GM19438 (cell line): Measurements from ENCODE around the gene SERTAD2.

ENCODE experiments used
- ATAC-seq: cut with Tn5 transposase; IDR thresholded peaks from one replicate; pipeline ENCODE4 v1.9.1; 2021; ENCODE audit warnings: low read depth; ENCODE audit not compliant: unreplicated experiment

Gene SERTAD2

DNA sequence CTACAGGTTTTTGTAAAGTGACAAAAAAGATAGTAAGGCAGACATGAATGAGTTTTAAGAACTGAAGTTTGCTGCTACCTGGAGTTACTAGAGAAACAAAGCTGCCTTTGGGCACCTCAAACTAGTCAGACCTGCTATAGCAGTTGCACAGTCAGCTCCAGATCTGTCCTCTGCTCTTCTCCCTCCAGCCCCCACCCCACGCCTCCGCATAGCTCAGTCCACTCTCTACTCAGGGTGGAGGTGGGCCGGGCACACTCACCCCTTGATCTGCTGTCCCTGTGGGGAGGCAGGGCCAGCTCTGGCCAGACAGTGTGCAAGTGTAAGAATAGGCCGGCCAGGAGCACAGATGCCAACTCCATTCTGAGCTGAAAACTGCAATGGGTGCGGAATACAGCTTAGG is 4.1 kb downstream of the SERTAD2 start:
- ATAC-seq: no peak

DNA sequence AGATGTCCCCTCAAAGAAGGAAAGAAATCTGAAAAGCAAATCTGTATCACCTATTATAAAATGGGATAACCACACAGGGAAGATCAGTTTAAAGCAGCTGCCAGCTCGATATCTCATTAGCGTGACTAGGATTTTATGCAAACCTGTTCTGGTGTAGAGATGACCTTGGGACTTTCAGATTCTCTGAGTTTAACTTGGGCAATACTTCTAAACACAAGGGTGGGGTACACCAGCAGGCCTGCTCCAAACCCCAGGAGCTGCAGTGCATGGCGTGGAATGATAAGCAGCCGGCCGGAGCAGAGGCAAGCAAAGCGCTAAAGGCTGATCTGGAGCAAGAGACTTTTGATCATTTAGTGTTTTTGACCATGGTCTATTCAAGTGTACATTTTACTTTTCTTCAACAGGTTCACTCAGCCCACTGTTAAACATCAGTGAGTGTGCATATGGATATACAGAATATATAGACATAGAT is 4.7 kb downstream of the SERTAD2 start:
- no peak for ATAC-seq

DNA sequence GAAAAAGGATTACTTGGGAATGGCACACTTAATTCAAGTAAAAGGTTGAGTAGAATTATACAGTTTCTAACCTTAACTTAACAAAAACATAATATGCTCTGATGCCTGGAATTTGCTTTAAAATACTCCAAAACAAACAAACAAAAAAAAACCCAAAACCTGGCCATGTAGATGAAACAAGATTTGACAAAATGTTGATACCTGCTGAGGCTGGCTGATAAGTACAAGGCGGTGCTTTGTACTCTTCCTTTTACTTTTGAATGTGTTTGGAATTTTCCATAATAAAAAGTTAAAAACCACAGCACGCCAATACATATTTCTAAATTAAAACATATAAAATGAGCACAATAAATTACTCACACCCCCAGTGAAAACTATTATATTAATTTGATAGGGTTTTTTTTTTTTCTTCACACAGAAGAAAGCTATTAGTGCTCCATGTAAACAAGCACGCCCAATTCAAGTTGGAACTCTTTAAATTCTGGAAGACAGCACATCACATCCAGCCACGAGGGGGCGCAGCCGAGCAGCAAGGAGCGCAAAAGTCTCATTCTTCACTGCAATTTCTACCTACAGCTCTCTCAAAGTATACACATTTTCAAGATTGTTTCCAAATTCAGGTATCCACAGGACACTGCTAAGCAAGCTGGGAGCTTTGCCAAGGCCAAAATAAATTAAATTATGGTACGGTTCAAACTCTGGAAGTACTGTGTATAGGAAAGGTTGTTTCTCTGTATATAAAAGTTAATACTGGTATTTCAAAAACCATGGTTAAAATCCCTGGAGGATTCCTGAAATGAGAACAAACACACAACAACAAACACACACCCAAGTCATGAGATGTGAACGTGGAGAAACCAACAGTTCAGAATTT is 7.5 kb downstream of the SERTAD2 start:
- ATAC-seq: no peak

DNA sequence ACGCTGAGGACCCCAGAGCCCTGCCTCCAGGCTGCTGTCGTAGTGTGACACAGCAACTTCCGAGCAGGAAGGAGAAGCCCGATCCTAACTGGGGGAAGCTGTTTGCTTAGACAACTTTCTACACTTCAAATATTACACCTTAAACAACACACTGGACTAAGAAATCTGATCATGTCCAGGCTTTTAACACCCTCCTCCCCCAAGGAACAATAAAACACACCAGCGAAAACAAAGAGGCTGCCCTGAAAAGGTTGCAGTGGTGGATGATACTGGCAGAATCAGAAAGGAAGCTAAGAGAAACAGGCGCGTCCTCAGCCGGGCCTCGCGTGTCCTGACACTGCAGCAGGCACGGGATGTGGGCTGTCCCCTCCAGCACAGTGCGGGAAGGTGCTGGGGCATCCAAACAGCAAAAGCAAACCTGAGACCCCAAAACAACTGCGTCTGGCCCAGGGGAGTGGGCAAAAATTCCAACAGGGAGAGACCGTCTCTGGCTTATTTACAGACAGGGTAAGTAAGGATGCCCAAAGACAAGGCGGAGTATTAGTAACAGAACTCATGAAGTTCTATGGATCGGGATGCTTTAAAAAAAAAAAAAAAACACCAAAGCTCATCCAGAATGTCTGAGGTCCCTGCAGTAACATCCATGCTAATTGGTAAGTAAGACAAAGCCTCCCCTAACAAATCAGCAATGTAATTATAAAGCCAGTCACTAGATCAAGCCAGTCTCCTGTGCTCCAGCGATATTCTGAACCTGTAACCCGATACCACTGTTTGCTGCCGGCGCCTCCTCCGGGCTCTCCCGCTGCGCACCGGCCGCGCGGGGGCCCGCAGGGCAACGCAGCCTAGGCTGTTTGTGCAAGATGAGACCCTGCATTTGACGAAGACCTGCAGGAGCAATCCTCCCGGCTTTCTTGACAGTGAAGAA is 9.0 kb downstream of the SERTAD2 start:
- peak; percentile 48 for ATAC-seq

DNA sequence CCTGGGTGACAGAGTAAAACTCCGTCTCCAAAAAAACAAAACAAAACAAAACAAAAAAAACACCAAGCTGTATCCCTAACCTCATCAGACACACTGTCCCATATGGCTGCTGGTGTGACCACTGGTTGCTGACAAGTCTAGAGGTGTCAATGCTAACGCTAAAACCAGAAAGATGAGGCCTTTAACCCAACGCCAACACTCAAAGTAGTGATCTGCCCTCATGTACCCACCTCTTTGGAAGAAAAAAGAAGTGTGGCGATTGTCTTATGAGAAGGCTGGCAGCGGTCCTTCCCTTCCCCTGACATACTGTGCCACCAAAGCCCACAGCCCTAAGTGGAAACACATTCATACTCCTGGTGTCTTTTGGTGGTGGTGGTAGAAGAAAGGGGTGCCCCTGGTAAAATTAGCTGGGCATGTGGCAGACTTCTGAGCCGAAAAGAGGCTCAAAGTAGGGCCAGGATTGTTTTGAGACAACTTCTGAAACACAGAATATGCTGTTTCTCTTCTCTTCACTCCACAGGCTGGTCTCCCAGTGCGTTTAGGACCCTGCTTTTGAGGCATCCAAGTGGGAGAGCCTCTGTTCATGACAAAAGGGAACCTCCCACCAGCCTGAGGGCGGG is 9.8 kb downstream of the SERTAD2 start:
- no peak for ATAC-seq

DNA sequence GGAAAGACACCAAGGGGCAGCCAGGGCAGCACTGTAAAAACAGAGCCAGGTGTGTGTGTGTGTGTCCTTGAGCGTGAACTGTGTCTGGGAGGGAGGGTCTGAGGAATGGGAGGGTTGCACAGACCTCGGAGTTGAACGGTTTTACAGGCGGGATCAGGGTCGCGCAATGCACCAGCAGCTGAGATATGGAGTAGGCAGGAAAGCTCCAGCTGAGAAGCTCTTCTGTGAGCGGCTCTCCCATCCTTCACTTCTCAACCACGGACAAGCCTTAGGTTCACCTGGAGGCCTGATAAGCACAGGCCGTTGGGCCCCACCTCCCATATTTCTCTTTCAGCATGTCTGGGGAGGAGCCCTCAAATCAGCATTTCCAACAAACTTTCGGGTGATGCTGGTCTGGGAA is 12.1 kb downstream of the SERTAD2 start:
- ATAC-seq: no peak

DNA sequence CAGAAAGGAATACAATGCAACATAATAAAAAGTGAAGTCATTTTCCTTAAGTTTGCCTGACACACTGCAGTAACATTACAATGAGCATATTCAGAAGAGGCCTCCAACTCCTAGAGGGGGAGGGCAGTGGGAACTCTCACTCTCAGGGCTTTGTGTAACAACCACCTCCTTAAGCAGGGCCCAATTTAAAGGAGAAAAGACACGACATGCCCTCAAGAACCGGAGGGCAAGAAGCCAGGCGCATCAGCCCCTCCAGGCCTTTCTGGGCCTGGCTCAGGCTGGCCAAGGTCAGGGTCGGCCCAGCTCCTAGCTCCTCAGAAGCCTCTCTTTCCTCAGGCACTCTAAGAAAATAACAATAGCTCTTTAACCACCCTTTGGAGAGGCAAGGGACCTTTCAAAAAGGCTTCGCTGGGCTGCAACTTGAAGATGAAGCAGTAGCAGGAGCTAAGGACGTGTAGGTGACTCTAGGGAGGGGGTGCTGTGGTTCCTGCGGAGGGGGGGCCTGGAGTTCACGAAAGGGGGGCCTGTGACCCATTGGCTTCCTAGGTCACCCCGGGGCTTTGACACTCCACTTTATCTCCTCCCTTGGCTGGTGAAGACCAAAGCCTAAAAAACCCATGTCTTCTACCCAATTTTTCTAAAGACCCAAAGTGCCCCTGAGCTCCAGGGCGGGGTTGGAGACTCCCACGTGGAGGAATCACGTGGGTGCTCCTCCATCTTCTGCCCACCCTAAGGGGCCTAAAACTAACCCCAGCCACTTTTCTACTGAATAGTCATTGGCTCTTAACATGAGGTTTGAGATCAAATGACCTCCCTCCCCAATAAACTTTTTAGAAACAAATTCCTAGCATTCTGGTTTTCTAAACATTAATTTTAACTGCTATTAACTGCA is 13.3 kb downstream of the SERTAD2 start:
- ATAC-seq: no peak

DNA sequence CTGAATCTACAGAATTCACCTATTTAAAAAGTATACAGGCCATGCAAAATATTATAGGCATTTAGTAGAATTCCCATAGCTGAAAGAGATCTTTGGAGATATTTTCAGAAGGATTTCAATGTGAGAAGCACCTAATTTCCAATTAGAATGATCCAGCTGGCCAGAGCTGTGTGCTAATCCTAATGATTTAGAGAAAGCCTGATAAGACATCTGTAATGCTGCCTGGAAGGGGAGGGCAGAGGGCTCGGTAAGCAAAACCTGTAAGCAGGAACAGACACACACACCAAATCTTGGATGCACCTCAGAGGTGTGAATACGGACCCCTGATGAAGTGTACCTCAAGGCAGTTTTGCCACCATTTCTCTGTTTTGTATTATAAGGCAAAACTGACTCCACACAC is 14.0 kb downstream of the SERTAD2 start:
- no peak for ATAC-seq

DNA sequence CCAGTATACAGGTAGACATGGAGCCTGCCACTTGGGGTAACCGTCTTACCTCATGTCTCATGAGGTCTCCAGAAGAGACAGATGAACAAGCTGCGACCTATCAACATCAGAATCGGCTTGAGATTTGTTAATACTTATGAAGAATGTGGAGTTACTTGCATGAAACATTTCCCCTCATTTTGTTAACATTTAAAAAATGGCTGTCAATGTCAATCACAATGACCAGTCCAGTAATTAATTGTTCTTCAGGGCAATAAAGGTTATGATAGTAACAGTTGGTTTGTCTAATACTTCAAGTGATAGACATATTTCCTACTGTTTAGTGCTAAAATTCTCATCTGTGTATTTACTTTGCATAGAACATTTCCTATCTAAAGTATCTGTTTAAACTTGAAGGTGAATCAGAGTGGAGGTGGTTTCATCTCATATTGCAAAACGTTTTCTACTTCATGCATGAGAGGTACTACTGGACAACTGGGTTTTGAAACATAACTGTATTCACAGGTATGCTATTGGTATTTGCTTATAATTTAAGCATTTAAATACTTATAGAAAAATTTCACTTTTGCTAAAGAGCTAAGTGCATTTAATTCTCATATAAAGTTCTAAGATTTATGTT is 15.1 kb downstream of the SERTAD2 start:
- no peak for ATAC-seq

DNA sequence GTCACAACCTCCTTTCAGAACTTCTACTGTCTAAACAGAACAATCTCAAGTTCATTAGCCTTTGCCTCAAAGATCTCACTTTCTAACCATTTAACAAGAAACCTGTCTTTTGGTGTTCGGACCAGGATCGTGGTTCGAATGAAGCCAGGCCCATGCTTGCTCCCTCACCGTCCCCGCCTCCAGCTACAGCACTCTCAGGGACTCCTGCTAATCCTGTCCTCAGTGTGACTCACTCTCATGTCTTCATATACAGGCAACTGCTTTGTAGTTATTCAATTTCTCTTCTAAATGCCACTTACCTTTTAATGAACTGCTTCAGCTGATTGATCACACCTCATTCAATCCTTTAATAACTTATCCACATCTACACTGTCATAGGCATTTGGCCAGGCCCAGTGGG is 15.8 kb downstream of the SERTAD2 start:
- no peak for ATAC-seq

DNA sequence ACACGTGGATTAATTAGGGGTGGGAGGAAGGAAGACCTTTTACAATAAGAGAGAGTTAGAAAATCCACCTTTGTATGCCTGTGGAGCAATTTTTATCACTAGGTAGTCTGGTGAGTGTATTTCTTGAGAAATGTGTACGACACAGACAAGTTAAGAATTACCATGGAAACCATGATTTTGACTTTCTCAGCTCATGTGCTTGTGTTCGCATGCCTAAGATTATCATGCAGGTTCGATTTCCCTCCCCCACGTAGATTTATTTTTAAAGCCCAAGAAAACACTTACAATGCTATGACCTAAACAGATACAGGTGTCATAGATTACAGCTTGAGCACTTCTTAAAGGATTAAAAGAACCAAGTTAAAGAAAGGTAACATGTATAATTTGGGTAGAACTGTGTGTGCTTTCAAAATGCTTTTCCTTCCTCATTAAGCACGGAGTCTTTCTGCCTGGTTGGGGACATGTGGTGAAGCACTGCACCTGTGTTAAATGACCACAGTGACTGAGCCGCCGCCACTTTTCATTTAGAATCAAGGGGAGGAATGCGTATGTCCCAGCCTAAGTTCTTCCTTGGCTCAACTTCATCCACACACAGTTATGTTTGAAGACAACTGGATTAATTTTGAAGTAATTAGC is 16.6 kb downstream of the SERTAD2 start:
- peak; percentile 44 for ATAC-seq

DNA sequence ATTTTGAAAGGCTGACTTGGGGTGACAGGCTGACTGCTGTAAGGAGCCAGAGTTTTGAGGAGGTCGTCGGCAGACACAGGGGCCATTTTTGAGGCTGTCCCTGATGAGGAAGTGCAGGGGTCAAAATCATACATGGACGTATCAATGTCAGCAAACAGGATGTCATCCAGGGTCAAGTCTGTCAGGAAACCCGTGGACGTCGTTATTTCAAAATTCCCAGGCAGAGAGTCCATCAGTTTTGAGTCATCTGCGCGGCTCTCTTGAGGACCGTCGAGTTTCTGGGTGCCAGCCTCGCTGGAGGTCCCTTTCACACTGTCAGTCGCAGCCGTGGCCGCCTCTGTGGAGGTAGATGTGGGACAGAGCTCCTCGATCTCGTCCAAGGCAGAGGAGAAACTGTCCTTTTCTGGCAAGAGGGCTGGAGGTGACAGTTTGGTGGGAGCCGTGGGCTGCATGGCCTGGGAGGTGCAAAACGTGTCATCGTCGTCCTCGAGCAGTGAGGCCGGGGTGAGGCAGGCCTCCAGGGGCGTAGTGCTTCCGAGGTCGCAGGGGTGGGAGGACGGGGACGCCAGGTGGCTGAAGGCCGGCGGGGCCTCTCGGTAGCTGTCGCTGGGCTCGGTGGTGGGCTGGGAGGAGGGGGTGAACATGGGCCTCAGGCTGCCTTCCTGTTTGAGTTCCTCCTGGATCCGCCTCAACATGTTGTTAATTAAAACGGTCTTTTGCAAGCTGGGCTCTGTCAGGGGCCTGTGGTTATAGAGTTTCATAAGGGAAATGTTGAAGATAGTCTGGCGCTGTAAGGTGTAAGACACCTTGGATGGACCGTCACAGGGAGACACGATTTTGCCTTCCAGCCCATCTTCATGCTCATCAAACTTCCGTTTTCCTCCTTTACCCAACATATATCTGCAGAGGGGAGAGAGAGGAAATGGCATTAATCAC is 17.5 kb downstream of the SERTAD2 start:
- ATAC-seq: peak; percentile 67

DNA sequence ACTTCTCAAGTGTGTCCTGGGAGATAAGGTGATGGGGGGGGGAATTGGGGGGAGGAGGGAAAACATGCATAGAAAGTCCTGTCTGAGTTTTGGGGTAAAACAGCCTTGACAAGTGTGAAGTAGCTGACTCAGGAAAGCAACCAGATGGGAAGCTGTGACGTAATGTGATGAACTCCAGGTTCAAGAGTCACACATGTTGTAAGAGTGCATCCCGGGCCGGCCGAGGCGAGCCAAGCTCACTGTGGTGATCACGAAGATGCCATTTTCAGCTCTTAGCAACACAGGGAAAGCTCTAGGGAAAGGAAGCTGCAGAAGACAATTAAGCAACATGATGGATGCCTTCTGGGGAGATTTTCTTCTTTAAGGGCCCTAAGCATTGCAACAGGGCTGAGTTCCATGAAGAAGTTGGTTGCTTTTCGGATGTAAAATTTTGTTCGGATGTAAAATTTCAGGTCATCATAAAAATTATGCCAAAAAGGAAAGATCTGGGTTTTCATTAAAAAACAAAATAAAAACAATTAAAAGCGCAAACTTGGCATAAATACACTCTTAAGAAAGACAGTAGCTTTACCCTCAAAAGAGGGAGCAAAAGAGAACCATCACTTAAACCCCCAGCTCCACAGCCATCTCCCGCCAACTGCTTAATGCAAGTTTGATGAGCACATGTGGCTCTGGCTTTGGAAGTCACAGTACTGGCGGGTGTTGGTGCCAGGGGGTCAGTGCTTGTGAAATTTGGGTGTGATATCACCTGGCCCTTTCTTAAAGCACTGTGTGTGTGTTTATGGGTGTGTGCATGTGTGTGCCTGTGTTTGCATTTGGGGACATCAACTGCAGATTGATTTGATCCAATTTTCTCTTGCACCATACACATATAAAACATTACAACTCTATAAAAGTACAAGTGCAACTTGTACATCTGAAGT is 19.1 kb downstream of the SERTAD2 start:
- no peak for ATAC-seq

DNA sequence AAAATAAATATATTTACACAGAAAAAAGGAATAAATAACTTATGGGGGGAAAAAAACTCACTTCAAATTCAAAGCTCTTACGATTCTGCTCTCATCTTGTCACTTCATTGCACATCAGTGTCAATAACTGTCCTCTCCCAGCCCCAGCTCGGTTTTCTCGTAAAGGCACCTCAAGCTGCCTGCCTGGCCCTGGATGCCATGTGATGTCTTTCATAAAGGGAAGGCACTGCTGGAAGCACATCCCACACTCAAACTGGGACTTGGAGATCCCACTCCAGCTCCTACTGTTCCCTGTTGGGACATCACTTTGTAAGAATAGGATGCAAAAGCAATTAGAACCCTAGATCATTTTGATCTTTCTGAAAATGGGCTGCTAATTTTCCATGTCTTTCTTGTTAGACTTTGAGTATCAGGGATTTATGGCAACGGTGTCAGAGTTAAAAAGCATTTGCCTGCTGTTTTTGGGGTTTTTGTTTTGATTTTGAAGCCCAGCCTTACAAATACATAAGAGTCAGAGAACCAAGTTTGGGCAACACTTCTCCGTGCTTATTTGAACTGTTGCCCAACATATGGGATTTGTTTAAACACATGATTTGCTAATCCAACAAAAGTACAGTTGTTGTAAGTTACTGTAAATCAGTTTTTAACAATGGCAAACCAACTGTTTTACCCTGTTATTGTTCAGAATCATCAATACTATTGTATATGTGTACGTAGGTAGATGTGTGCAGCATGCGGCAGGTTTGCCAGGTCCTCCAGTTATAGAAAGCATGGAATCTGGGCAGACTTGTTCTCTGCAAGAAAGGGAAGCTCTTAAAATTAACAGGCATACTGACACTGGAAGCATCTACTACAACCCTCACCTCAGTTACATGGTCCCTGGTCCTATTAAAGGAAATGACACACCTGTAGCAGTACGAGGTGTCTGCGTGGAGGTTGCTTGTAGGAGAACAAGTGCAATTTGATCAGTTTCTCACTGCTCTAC is 20.6 kb downstream of the SERTAD2 start:
- no peak for ATAC-seq

DNA sequence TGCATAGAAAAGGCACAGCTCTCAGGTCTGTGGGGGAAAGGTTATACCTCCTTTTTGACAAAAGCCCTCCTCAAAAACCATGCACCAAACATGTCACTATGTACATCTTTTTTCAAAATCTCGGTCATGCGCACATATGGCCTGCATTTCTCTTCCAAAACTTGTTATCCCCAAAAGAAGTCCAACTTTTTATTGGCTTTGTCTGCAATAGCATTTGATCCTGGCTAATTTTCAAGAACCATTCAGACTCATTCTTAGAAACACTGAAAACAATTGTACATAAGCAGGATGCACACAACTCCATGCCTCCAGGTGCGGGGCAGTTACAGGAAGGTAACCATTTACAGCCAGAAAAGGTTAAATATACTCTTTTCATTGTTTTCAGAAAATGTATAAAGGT is 21.9 kb downstream of the SERTAD2 start:
- ATAC-seq: no peak

DNA sequence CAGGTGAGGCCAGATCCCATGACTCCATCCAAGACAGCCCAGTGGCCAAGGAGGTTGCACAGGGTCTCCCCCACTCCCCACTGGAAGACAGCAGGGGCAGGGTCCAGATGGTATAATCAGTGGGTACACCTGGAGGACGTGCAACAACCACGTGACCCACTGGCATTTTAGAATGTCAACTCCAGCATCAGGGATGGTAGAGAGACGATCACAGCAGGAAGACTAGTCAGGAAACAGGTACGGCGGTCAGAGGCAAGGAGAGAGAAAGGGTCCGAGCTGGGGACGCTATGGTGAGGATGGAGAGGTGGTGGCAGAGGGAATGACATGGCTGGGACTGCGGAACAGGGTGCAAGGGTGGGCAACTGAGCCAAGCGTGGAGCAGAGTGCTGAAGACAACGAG is 23.0 kb downstream of the SERTAD2 start:
- no peak for ATAC-seq
